Mesodermal cell (in vitro differentiated cells): ENCODE measurements around the gene VSTM4.

Experiments
- H3K27ac ChIP-seq: 2 replicates; pipeline ENCODE4 v1.7.0; 2013; ENCODE audit warnings: mild to moderate bottlenecking, low read depth, low read length, moderate library complexity; ENCODE audit not compliant: severe bottlenecking
- H3K36me3 ChIP-seq: 2 replicates; pipeline ENCODE4 v1.7.1; 2013; ENCODE audit warnings: mild to moderate bottlenecking, low read length, moderate library complexity; ENCODE audit not compliant: control insufficient read depth, insufficient read depth
- H3K4me1 ChIP-seq: one replicate; pipeline ENCODE4 v1.7.1; 2013; ENCODE audit warnings: mild to moderate bottlenecking, low read length; ENCODE audit not compliant: insufficient read depth, control insufficient read depth, poor library complexity, severe bottlenecking
- H3K4me3 ChIP-seq: 2 replicates; pipeline ENCODE4 v1.7.0; 2013; ENCODE audit warnings: low read length, control low read depth, mild to moderate bottlenecking; ENCODE audit not compliant: insufficient read depth, poor library complexity, severe bottlenecking; ENCODE audit errors: extremely low read depth
- H3K9me3 ChIP-seq: 2 replicates; pipeline ENCODE4 v1.7.1; 2013; ENCODE audit warnings: mild to moderate bottlenecking, low read length, moderate library complexity; ENCODE audit not compliant: control insufficient read depth
- WGBS, 2 experiments: methylation state at CpG; one replicate each; pipeline ENCODE4 v1.1.5; 2013; ENCODE audit warnings: missing lambda C conversion rate in 2 of 2; ENCODE audit not compliant: insufficient coverage in 2 of 2; 5-methylcytosine and 5-hydroxymethylcytosine counted together

The VSTM4 gene

DNA sequence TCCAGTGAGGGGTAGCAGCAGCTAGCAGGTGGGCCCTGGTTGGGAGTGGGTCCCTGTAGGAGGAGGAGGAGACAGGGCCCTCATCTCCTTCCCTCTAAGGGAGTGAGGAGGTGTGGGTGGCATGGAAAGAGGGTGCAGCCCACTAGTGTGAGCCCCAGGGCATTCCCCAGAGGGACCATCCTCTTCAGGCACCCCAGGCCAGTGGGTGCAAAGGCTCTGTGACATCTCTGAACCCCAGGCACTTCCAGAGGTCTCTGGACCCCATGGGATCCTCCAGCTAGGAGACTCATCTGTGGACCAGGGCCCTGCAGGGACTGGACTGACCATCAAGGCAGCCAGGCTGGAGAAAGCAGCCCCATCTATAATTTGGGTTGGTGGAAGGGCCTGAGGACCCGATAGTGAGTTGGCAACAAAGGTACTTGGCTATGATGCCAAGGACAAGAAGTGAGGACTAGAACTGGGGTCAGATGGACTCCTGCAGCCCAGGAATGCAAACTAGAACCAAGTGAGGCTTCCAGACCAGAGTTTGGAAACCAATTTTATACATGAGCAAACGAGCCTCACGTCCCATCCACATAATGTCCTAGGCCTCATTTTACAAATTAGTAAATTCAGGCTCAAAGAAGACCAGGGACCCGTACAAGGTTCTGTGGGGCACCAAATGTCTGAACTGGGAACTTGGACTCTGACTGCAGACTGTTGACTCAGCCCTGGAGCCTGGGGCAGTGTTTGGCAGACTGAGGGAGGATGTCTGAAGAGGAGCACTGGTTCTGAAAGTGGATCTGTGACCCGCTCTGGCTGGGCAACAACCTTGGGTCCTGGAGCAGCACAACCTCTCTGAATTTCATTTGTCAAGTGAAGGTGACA is 1.4 kb upstream of the VSTM4 start:
- no peak overlapping the region for H3K4me3 ChIP-seq
- H3K4me1 ChIP-seq: peaks cover 6% of the 10 kb centered on the region
- H3K36me3 ChIP-seq: no peaks in the 10 kb centered on the region
- no peak overlapping the region for H3K27ac ChIP-seq
- 91 to 97% methylated on average over 5 of the region's 5 CpGs for WGBS, 2 experiments
- no peaks in the 10 kb centered on the region for H3K9me3 ChIP-seq

DNA sequence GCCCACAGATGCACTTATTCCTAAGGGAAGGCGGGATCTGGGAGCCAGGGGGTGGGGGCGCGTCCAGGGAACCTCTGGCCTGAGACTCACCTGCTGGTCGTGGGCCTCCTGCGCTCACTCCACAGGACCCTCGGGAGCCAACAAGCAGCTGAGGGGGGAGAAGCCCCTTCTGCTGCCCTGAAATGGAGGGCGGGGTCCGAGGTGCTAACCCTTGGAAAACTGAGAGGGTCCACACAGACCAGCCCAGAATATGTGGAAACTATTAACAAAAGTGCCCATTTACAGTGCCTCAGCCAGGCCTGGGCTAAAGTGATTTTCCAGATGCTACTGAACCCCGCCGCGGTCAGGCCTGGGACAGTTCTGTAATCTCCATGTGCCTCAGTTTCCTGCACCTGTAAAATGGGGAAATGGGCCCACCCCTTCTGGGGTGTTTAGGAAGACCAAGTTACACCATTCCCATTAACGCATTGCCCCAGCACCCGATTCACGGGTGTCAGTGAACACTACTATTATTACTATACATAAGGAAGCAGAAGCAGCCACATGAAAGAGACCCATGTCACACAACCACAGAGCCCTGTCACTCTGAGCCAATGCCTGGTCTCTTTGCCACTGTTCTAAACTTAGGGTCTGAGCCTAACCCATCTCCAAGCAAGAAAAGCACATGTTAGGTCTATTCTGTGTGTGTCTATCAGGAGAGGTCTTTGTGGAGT is 630 bp upstream of the VSTM4 start:
- Histone ChIP-seq H3K4me1 (peaks cover 6% of the 10 kb centered on the region), H3K4me3 (peak overlapping the region; percentile 5), H3K9me3 (no peaks in the 10 kb centered on the region), H3K36me3 (no peaks in the 10 kb centered on the region), H3K27ac (no peak overlapping the region)
- 69 to 83% methylated on average over 7 to 12 of the region's 14 CpGs for WGBS, 2 experiments

DNA sequence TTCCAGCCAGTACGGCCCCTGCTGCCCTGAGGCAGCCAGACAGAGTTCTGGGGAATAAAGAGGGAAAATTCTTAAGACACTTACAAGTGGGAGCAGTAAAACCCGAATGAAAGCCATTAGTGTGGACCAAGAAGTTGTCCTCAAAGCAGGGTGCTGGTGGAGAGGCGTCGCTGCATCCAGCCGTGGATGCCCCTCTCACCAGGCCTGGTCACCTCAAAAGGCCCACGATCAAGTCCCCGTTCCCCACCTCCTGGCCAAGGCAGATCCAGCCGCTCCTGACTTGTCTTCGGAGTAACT is 656 bp downstream of the VSTM4 start:
- no peaks in the 10 kb centered on the region for H3K36me3 ChIP-seq
- peak overlapping the region; percentile 41 for H3K4me3 ChIP-seq
- peaks cover under 1% of the 10 kb centered on the region for H3K4me1 ChIP-seq
- no peaks in the 10 kb centered on the region for H3K9me3 ChIP-seq
- H3K27ac ChIP-seq: no peak overlapping the region
- WGBS, 2 experiments: 34 to 52% methylated on average over 8 of the region's 9 CpGs

DNA sequence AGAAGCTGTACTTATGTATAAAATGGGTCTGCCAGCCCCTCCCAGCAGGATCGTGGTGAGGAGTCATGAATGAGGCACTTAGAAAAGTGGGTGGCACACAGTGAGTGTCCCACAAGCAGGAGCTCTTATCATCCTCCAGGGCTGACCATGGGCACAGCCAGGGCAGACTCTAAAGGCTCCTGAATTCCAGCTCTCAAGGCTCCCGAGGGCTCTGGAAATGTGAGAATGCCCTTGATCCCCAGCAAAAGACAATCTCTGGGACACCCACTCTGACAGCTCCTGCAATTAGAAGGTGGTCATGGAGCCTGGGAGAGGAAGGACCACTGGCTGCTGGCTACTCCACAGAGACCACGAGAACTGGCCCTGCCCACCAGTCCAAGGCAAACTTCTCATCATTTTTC is 1.6 kb downstream of the VSTM4 start:
- Histone ChIP-seq H3K9me3 (no peaks in the 10 kb centered on the region), H3K4me3 (no peak overlapping the region), H3K36me3 (no peaks in the 10 kb centered on the region), H3K4me1 (no peaks in the 10 kb centered on the region), H3K27ac (no peak overlapping the region)
- WGBS, 2 experiments: 88 to 100% methylated on average over 2 to 3 of the region's 3 CpGs

DNA sequence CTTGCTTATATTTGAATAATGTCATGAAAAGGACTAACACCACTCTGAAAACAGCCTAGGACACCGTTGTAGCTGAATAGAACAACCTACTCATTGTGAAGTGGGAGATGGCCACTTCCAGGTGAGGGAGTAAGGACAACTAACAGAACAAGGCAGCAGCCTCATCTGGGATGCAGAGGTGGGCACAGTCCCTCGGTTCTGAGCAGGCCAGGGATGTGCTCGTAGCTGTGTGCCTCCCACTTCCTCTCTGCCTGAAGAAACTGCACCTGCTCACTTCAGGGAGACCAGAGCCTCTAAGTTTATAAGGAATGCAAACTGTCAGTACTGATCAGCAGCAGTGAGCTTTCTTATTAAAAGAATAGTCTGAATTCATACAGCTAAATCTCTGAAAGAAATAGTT is 2.5 kb downstream of the VSTM4 start:
- H3K9me3 ChIP-seq: no peaks in the 10 kb centered on the region
- no peak overlapping the region for H3K27ac ChIP-seq
- H3K36me3 ChIP-seq: no peaks in the 10 kb centered on the region
- no peaks in the 10 kb centered on the region for H3K4me1 ChIP-seq
- H3K4me3 ChIP-seq: no peak overlapping the region
- WGBS, 2 experiments: 61 to 85% methylated on average over 2 of the region's 3 CpGs

DNA sequence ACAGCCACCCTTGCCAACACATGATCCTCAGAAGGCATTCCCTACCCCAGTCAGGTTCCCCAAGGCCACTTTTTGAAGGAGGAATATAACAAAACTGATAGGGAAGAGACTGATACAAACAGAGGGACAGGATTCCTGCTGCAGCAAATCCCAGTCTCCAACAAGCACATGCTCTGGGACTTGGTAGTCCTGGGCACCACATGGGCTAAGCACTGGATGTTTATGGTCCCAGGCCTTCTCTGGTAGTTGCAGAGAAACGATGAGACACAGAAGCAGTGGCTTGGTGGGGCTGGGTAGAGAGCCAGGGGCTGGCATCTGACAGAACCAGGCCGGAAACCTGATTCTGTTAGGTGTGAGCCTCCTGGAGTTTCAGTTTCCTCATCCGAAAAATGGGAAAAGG is 3.2 kb downstream of the VSTM4 start:
- Histone ChIP-seq H3K9me3 (no peaks in the 10 kb centered on the region), H3K27ac (no peak overlapping the region), H3K4me1 (no peaks in the 10 kb centered on the region), H3K36me3 (no peaks in the 10 kb centered on the region), H3K4me3 (no peak overlapping the region)
- whole genome bisulfite sequencing, 2 experiments: 77 to 95% methylated on average over 2 to 3 of the region's 3 CpGs

DNA sequence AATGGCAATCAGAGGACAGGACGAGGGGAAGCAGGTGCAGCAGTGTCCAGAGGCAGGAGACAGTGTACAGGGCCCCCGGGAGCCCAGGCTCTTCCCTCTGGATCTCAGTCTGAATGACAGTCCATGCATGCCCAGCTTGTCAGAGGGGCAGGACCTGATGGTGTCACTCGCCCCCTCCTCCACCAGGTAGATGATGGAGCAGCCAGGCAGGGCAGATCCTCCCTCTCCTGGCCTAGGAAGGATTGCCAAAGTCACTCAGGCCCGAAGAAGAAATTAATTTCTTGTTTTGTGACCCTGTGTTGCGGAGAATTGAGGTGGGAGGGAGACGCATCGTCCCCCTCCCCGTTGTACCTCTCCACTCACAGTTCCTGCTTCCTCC is 4.0 kb downstream of the VSTM4 start:
- no peak overlapping the region for H3K4me3 ChIP-seq
- WGBS, 2 experiments: 92 to 95% methylated on average over 5 to 6 of the region's 8 CpGs
- no peaks in the 10 kb centered on the region for H3K36me3 ChIP-seq
- no peak overlapping the region for H3K27ac ChIP-seq
- no peaks in the 10 kb centered on the region for H3K9me3 ChIP-seq
- H3K4me1 ChIP-seq: no peaks in the 10 kb centered on the region

DNA sequence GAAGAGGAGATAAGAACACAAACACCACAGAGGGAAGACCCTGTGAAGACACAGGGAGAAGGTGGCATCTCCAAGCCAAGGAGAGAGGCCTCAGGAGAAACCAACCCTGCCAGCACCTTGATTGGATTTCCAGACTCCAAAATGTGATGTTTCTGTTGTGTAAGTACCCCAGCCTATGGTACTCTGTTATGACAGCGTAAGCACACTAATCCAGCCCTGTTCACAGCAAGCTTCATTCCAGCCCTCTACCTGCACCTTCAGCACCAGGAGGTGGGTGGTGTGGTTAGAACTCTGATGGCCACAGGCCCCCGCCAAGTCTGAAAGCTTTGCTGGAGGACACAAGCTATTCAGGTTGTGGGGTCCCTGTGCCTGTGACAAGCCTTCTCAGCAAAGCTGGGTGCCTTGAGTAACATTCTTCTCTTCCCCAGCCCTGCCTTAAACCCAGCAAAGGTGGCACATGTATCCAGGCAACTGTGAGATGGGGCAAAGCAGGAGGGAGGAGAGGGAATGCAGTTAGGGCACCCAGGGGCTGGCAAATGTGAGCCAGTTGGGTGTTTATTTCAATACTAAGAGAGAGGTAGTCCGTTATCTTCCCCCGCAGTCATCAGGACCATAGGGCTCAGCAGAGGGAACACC is 4.5 kb downstream of the VSTM4 start:
- Histone ChIP-seq H3K27ac (no peak overlapping the region), H3K4me1 (no peaks in the 10 kb centered on the region), H3K36me3 (no peaks in the 10 kb centered on the region), H3K4me3 (no peak overlapping the region), H3K9me3 (no peaks in the 10 kb centered on the region)
- WGBS, 2 experiments: 93 to 94% methylated on average over 3 of the region's 4 CpGs

DNA sequence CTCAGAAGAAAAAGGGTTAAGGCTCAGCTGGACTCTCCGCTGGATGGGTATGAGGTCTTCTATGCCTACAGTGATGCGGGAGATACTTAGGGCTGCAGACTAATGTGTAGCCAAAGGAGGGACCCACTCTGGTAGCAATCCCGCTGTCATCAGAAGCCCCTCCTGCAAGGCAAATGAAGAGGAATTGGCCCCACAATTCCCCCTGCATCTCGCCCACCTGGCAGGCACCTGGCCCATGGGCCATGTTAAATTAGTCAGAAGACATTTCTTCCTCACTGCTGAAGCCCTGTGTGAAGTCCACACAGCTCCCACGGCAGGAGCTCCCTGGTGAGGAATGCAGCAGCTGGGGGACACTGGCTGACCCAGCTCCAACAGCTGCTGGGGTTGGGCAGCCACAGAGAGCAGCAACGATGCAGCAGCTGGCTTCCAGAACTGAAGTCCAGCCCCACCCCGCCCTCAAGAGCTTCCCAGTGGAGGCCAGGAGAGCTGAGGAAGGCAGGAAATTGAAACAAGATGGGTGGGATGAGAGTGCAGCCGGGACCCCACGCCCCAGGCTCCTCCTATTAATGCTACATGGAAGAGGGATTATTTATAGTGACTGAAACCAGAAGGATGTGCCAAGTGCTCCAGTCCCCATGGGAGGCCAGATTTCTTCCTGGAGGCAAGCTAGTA is 5.5 kb downstream of the VSTM4 start:
- H3K4me3 ChIP-seq: no peak overlapping the region
- 76 to 82% methylated on average over 8 to 9 of the region's 9 CpGs for whole genome bisulfite sequencing, 2 experiments
- no peaks in the 10 kb centered on the region for H3K36me3 ChIP-seq
- H3K27ac ChIP-seq: no peak overlapping the region
- no peaks in the 10 kb centered on the region for H3K9me3 ChIP-seq
- no peaks in the 10 kb centered on the region for H3K4me1 ChIP-seq

DNA sequence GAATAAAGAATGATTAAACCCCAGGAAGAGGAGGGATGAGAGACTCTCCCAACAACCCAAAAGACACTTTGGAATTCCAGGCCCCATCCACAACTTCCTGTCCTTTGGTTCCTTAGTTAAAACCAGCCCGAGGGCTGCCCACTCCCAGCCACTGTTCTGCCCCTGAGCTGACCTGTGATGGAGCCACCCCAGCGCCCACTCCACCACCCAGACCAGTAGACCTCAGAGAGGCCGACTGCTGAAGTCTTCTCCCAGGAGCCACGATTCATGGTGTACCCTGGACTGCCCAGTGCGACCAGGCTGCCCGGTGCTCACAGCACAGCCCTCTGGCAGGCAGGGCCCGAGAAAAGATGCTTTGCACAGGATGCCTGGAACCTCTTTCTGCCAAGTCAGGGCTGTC is 6.7 kb downstream of the VSTM4 start:
- H3K9me3 ChIP-seq: no peaks in the 10 kb centered on the region
- H3K4me1 ChIP-seq: no peaks in the 10 kb centered on the region
- H3K27ac ChIP-seq: no peak overlapping the region
- H3K4me3 ChIP-seq: no peak overlapping the region
- H3K36me3 ChIP-seq: no peaks in the 10 kb centered on the region
- WGBS, 2 experiments: 95 to 98% methylated on average over 6 to 7 of the region's 7 CpGs
